ENCODE measurements around the gene SUSD1.
A peak's percentile ranks its signal among the peaks of the same experiment; 100 is the strongest.

SUSD1 gene

GRCh38 chr9:112006361-112007020 lies 168.6 kb downstream of the SUSD1 start:
- Mint-ChIP-seq H3K27me3 (no peaks in the 10 kb centered on the region), H3K36me3 (ENCODE audit: low read depth) (no peaks in the 10 kb centered on the region), H3K4me3 (no peak overlapping the region), H3K4me1 (ENCODE audit: low read depth) (peaks cover 50% of the 10 kb centered on the region), H3K9me3 (no peaks in the 10 kb centered on the region), H3K27ac (no peak overlapping the region)

DNA sequence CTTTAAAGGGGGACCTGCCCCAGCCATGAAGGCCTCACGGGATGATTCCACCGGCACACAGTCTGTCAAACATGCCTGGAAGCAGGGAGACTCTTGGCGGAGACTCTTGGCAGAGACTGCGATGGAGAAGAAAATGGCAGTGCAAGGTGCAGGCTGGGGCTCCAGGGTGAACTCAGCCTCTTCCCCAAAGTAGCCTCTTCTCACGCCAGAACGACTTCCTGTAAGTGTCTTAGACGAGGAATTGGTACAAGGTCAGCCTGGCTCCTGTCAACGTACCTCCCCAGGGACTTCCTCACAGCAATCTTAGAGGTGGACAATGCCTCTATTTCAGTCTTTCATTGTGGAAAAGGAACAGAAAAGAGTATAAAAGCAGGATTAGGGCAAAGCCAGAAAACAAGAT lies 169.2 kb downstream of the SUSD1 start:
- no peaks in the 10 kb centered on the region for H3K27me3 Mint-ChIP-seq
- H3K9me3 Mint-ChIP-seq, result no peaks in the 10 kb centered on the region
- peaks cover 46% of the 10 kb centered on the region for H3K4me1 Mint-ChIP-seq (ENCODE audit: low read depth)

DNA sequence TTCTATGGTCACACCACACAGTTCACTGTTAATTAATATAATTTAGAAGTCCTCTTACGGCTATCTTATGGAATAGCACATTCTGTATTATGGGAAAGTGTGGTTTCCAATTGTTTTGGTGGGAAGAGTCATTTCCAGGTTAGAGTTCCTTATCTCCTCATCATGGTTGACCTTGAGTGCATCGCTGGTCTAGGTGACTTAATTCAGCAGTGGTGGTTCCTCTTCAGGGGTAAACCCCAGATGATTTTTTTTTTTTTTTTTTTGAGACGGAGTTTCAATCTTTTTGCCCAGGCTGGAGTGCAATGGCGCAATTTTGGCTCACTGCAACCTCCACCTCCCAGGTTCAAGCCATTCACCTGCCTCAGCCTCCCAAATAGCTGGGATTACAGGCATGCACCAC lies 171.6 kb downstream of the SUSD1 start:
- Mint-ChIP-seq H3K27me3 (no peaks in the 10 kb centered on the region), H3K36me3 (ENCODE audit: low read depth) (no peaks in the 10 kb centered on the region), H3K9me3 (no peaks in the 10 kb centered on the region), H3K27ac (no peak overlapping the region), H3K4me1 (ENCODE audit: low read depth) (peaks cover 45% of the 10 kb centered on the region), H3K4me3 (no peak overlapping the region)

More for the DNA sequence above, 169.2 kb downstream of the SUSD1 start:
- Mint-ChIP-seq H3K36me3 (ENCODE audit: low read depth) (no peaks in the 10 kb centered on the region), H3K27ac (no peak overlapping the region), H3K4me3 (no peak overlapping the region)

- H3K27ac Mint-ChIP-seq, result no peak overlapping the region
- H3K4me1 Mint-ChIP-seq (ENCODE audit: low read depth), result peaks cover 40% of the 10 kb centered on the region
- H3K36me3 Mint-ChIP-seq (ENCODE audit: low read depth), result no peaks in the 10 kb centered on the region
- no peaks in the 10 kb centered on the region for H3K9me3 Mint-ChIP-seq
- no peaks in the 10 kb centered on the region for H3K27me3 Mint-ChIP-seq
- H3K4me3 Mint-ChIP-seq, result no peak overlapping the region
These were observed 172.1 kb downstream of the SUSD1 start for GRCh38 chr9:112002847-112003457.

- no peak overlapping the region for H3K4me3 Mint-ChIP-seq
- no peaks in the 10 kb centered on the region for H3K9me3 Mint-ChIP-seq
- H3K27me3 Mint-ChIP-seq, result no peaks in the 10 kb centered on the region
- no peak overlapping the region for H3K27ac Mint-ChIP-seq
- no peaks in the 10 kb centered on the region for H3K36me3 Mint-ChIP-seq (ENCODE audit: low read depth)
- H3K4me1 Mint-ChIP-seq (ENCODE audit: low read depth), result peaks cover 34% of the 10 kb centered on the region
These were observed 172.8 kb downstream of the SUSD1 start for GRCh38 chr9:112002131-112002846.

DNA sequence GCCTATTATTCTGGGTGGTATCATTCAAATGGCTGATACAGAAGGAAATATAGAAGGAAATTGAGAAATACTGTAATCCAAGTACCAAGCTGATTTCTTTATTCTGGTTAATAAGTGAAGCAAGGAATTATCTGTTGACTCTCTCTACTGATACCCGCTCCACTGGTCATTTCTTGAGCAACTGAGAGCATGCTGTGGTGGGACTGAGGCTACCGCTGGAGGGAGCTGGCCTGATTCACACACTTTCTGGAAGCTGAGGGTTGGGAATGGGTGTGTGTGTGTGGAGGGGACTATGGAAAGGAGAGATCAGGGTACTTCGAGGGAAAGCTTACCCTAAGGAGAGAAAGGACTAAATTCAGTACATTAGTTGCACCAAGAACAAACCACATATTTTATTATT lies 174.4 kb downstream of the SUSD1 start:
- no peak overlapping the region for H3K4me3 Mint-ChIP-seq
- H3K36me3 Mint-ChIP-seq (ENCODE audit: low read depth), result no peaks in the 10 kb centered on the region
- H3K27me3 Mint-ChIP-seq, result no peaks in the 10 kb centered on the region
- peaks cover 34% of the 10 kb centered on the region for H3K4me1 Mint-ChIP-seq (ENCODE audit: low read depth)
- no peaks in the 10 kb centered on the region for H3K9me3 Mint-ChIP-seq
- H3K27ac Mint-ChIP-seq, result no peak overlapping the region

- H3K4me1 Mint-ChIP-seq (ENCODE audit: low read depth), result peaks cover 40% of the 10 kb centered on the region
- H3K9me3 Mint-ChIP-seq, result no peaks in the 10 kb centered on the region
- H3K4me3 Mint-ChIP-seq, result no peak overlapping the region
- no peaks in the 10 kb centered on the region for H3K27me3 Mint-ChIP-seq
- no peaks in the 10 kb centered on the region for H3K36me3 Mint-ChIP-seq (ENCODE audit: low read depth)
- no peak overlapping the region for H3K27ac Mint-ChIP-seq
These were observed 175.8 kb downstream of the SUSD1 start for GRCh38 chr9:111999319-111999718.

GRCh38 chr9:111997831-111998230 lies 177.3 kb downstream of the SUSD1 start:
- H3K9me3 Mint-ChIP-seq, result no peaks in the 10 kb centered on the region
- no peak overlapping the region for H3K27ac Mint-ChIP-seq
- peaks cover 42% of the 10 kb centered on the region for H3K4me1 Mint-ChIP-seq (ENCODE audit: low read depth)
- no peaks in the 10 kb centered on the region for H3K36me3 Mint-ChIP-seq (ENCODE audit: low read depth)
- no peaks in the 10 kb centered on the region for H3K27me3 Mint-ChIP-seq
- no peak overlapping the region for H3K4me3 Mint-ChIP-seq

GRCh38 chr9:111994831-111995458 lies 180.2 kb downstream of the SUSD1 start:
- no peaks in the 10 kb centered on the region for H3K9me3 Mint-ChIP-seq
- peaks cover 43% of the 10 kb centered on the region for H3K4me1 Mint-ChIP-seq (ENCODE audit: low read depth)
- peak overlapping the region; percentile 94 for H3K27ac Mint-ChIP-seq
- H3K27me3 Mint-ChIP-seq, result no peaks in the 10 kb centered on the region
- H3K36me3 Mint-ChIP-seq (ENCODE audit: low read depth), result peaks cover 10% of the 10 kb centered on the region
- H3K4me3 Mint-ChIP-seq, result peak overlapping the region; percentile 56

GRCh38 chr9:111993319-111993718 lies 181.8 kb downstream of the SUSD1 start:
- peak overlapping the region; percentile 48 for H3K4me3 Mint-ChIP-seq
- no peaks in the 10 kb centered on the region for H3K9me3 Mint-ChIP-seq
- peaks cover 10% of the 10 kb centered on the region for H3K36me3 Mint-ChIP-seq (ENCODE audit: low read depth)
- peaks cover 43% of the 10 kb centered on the region for H3K4me1 Mint-ChIP-seq (ENCODE audit: low read depth)
- H3K27me3 Mint-ChIP-seq, result no peaks in the 10 kb centered on the region
- H3K27ac Mint-ChIP-seq, result peak overlapping the region; percentile 95

- Mint-ChIP-seq H3K4me1 (ENCODE audit: low read depth) (peaks cover 48% of the 10 kb centered on the region), H3K4me3 (peak overlapping the region; percentile 41), H3K27ac (peak overlapping the region; percentile 86), H3K9me3 (no peaks in the 10 kb centered on the region), H3K36me3 (ENCODE audit: low read depth) (peaks cover 10% of the 10 kb centered on the region), H3K27me3 (no peaks in the 10 kb centered on the region)
These were observed 182.6 kb downstream of the SUSD1 start for GRCh38 chr9:111992523-111992922.

- H3K36me3 Mint-ChIP-seq (ENCODE audit: low read depth), result peaks cover 10% of the 10 kb centered on the region
- no peak overlapping the region for H3K27ac Mint-ChIP-seq
- H3K9me3 Mint-ChIP-seq, result no peaks in the 10 kb centered on the region
- peaks cover 62% of the 10 kb centered on the region for H3K4me1 Mint-ChIP-seq (ENCODE audit: low read depth)
- no peak overlapping the region for H3K4me3 Mint-ChIP-seq
- no peaks in the 10 kb centered on the region for H3K27me3 Mint-ChIP-seq
These were observed 183.9 kb downstream of the SUSD1 start for GRCh38 chr9:111991179-111991578.
